Measurements from ENCODE around the gene KRT2.

DNA sequence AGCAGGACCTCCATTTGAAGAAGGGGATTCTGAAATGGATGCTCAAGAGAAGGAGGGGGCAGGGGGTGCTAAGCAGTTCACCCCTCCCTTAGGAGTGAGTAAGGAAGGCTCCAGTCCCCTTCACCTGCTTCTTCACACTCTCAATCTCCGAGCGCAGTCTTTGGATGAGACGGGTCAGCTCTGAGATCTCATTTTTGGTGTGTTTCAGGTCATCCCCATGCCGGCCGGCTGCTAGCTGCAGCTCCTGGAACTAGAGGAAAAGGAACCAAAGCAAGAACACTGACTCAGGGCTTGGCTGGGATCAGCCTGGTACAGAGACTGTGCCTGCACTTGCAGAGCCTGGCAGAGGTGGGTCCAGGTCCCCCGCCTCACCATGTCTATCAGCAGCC, 40.9 kb downstream of the KRT2 start:
- TF ChIP-seq, protein P1, sequence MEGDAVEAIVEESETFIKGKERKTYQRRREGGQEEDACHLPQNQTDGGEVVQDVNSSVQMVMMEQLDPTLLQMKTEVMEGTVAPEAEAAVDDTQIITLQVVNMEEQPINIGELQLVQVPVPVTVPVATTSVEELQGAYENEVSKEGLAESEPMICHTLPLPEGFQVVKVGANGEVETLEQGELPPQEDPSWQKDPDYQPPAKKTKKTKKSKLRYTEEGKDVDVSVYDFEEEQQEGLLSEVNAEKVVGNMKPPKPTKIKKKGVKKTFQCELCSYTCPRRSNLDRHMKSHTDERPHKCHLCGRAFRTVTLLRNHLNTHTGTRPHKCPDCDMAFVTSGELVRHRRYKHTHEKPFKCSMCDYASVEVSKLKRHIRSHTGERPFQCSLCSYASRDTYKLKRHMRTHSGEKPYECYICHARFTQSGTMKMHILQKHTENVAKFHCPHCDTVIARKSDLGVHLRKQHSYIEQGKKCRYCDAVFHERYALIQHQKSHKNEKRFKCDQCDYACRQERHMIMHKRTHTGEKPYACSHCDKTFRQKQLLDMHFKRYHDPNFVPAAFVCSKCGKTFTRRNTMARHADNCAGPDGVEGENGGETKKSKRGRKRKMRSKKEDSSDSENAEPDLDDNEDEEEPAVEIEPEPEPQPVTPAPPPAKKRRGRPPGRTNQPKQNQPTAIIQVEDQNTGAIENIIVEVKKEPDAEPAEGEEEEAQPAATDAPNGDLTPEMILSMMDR (IDR thresholded peaks at IDR 0.05): no peak
- TF ChIP-seq EP300 (IDR thresholded peaks at IDR 0.05): no peak
